HG03558 (cell line): Measurements from ENCODE around the gene CCKAR.

ENCODE experiments used
- ATAC-seq: cut with Tn5 transposase; IDR thresholded peaks from one replicate; pipeline ENCODE4 v1.9.1; 2021; ENCODE audit warnings: moderate number of reproducible peaks; ENCODE audit not compliant: unreplicated experiment; ENCODE audit errors: extremely low read depth

The CCKAR gene

DNA sequence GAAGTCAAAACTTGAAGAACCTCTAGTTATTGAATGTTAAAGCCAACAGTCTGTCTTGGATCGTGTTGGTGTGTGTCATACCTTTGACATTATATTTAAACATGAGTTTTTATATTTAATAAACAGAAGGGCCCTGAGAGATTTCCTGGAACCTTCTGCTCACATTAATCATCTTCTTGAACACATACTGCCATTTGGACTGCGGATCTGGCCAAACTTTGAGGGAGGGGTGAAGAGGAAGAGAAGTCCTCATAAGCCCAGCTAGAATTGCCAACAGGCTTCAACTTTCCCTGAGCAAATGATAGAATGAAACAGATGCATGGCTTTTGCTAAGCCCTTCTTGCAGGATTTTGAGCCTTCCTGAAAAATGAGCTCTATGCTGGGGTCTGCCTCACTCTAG lies 27.4 kb downstream of the CCKAR start:
- ATAC-seq: no peak

DNA sequence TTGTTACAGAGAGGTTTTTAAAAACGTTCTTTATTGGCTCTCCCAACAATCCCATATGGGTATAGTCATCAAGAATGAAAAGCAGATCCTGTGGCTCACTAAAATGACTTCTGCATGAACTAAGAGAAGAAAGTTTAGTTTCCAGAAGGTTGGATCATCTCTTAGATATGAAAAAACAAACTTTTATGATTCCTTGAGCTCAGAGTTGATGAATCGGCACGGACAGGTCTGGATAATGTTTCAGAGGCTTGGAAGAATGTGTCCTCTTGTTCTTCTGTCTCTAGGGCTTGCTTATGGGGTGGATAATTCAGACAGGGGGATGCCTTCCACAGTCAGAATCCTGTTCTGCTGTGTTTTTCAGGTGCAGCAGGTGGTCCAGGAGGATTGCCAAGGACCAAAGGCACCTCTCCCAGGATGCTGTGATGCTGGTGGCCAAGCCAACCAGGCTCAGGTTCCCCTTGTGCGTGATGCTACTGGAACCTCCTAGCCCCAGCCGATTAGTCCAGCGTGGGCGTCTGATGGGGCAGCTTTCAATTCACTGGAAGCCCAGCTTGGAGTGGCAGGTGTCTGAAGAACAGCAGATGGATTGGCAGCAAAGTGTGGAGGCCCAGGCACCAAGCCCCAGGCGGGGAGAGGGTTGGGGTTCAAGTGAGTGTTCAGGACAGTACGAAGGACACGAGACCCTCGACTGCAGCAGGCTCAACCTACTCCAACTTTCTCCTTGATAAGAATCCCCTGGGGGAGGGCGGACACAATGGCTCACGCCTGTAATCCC lies 30.3 kb downstream of the CCKAR start:
- ATAC-seq: no peak

DNA sequence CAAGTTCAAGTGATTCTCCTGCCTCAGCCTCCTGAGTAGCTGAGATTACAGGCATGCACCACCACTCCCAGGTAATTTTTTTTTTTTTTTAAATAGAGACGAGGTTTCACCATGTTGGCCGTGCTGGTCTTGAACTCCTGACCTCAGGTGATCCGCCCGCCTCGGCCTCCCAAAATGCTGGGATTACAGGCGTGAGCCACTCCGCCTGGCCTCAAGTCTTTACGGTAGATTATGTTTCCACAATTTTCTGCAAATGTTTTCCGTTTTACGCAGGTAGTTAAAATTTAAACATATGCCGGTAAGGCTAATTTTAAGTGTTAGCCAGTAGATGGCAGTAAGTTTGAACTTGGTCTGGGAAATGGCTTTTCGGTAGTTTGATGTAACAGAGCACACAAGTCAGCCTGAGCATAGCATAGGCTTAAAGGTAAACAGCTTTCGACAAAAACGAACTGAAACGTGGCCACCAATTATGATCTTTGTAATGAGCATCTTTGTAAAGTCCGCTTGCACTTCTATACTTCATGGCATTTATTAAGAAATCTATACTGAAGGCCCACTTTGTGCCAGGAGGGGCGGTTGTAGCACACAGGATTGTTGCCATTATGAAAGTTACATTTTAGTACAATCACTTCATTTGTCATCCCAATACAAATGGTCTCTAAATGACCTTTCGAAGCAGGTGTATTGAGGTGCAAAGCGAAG lies 31.1 kb downstream of the CCKAR start:
- no peak for ATAC-seq

DNA sequence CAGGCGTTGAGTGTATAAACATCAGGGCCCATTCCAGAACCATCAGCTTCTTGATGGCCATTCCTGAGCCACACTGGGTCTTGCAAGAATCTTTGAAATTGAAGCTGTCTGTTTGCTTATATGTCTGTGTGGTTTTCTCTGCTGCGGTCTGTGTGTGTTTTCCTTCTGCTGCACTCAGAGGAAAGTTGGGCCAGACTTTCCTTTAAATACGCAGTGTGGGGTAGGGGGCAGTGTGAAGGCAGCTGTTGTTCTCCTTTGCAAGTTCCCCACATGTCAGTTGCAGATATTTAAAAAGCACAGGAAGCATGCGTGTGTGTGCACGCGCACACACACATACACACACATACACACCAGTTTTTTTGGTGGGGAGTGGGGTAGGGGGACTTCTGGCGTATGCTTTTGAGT lies 32.1 kb downstream of the CCKAR start:
- no peak for ATAC-seq

GRCh38 chr4:26457412-26457811 lies 32.9 kb downstream of the CCKAR start:
- ATAC-seq: no peak

- ATAC-seq: no peak
These were observed 34.7 kb downstream of the CCKAR start for GRCh38 chr4:26455571-26455970.

- ATAC-seq: no peak
These were observed 35.3 kb downstream of the CCKAR start for GRCh38 chr4:26454961-26455360.

GRCh38 chr4:26452565-26453531 lies 37.4 kb downstream of the CCKAR start:
- no peak for ATAC-seq

GRCh38 chr4:26451597-26451996 lies 38.7 kb downstream of the CCKAR start:
- ATAC-seq: no peak

GRCh38 chr4:26450418-26450817 lies 39.9 kb downstream of the CCKAR start:
- ATAC-seq: no peak

DNA sequence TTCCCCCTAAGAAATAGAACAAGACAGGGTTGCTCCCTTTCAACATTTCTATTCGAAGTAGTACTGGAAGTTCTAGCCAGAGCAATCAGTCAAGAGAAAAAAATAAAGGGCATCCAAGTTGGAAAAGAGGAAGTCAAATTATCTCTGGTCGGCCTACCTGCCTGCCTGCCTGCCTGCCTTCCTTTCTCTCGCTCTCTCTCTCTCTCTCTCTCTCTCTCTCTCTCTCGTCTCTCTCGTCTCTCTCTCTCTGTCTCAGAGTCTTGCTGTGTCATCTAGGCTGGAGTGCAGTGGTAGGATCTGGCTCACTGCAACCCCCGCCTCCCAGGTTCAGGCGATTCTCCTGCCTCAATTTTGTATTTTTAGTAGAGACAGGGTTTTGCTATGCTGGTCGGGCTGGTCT lies 42.9 kb downstream of the CCKAR start:
- no peak for ATAC-seq

DNA sequence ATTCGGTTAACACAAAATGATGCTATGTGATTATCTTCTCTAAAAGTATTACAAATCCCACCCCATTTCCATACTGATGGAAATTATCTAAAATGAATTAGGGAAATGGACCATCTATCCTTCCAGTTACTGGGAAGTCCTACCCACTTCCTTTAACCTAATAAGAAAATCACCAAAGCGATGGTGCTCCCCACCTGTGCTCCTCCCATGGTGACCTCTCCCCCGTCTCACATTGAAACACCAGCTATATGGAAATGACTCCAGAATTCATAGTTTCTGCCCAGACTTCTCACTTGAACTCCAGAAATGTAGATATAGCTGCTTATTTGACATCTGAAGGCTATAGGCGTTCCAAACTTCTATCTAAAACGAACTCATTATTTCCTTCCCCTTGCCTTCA lies 48.5 kb downstream of the CCKAR start:
- ATAC-seq: no peak

- no peak for ATAC-seq
These were observed 49.2 kb downstream of the CCKAR start for GRCh38 chr4:26441102-26441501.

DNA sequence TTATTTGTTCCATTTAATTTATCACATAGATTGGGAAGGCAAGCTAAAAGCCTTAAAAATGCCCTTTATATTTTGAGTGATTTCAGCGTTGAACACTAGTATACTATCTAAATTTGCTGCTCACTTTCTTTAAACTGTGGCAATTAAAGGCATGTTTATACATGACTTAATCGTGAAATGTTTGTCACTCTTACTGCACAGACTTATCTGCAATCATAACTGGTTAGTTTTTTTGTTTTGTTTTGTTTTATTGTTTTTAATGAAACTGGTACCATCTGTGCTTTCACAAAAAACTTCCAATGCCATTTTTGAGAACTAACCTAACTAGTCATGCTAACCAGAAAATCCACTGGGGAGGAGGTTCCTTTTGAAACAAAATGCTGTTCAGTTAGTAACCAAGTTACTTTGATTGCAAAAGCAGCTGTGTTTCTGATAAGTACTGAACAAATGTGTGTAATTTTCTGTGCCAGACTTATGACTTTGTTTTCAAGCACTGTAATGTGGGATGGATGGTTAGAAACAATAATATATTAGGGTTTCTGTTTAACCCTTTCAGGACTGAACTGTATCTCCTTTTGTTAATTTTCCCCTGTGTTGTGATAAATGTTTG lies 56.1 kb downstream of the CCKAR start:
- no peak for ATAC-seq

GRCh38 chr4:26433556-26433955 lies 56.7 kb downstream of the CCKAR start:
- ATAC-seq: no peak

- ATAC-seq: no peak
These were observed 57.9 kb downstream of the CCKAR start for GRCh38 chr4:26432419-26432818.

DNA sequence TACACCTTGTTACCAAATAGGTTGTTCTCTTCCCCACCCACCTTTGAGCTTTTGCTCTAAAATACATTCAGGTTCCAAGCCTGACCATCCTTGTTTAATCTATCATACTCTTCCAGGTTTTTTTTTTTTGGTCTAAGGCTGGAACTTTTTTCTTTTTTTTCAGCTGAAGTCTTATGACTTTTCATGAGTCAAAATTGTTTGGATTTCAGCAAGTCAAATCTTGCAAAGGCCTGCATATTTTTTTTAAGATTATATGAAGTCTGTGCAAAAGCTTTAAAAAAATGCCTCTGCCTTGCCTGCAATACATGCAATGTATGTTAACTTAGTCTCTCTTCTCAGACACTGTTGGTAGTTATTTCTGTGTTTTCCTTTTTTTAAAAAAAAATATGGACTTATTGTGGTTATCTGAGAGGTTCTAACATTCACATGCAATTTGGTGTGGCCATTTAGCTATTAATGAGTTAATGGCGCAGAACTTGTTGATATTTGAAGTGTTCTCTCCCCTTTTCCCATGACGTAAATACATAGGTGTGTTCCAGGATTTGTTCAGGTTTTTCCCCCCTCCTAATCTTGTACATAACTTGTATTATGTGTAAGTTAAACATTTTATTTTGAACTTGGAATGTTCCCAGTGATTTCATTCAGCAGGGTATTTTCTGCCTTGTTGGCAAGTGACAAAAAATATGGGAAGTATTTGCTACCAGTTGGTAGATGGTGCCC lies 58.7 kb downstream of the CCKAR start:
- no peak for ATAC-seq
